HuH-7.5 (cell line): ENCODE results near the gene CD4.
"Not testable (repeated sequence)": the region's sequence is repeated elsewhere in the genome, so short reads cannot be mapped to it uniquely, and the experiment has no call there.

Experiments
- DNase-seq: peaks from one replicate; pipeline ENCODE4 v3.0.0; 2011; ENCODE audit warnings: low spot score

The CD4 gene

DNA sequence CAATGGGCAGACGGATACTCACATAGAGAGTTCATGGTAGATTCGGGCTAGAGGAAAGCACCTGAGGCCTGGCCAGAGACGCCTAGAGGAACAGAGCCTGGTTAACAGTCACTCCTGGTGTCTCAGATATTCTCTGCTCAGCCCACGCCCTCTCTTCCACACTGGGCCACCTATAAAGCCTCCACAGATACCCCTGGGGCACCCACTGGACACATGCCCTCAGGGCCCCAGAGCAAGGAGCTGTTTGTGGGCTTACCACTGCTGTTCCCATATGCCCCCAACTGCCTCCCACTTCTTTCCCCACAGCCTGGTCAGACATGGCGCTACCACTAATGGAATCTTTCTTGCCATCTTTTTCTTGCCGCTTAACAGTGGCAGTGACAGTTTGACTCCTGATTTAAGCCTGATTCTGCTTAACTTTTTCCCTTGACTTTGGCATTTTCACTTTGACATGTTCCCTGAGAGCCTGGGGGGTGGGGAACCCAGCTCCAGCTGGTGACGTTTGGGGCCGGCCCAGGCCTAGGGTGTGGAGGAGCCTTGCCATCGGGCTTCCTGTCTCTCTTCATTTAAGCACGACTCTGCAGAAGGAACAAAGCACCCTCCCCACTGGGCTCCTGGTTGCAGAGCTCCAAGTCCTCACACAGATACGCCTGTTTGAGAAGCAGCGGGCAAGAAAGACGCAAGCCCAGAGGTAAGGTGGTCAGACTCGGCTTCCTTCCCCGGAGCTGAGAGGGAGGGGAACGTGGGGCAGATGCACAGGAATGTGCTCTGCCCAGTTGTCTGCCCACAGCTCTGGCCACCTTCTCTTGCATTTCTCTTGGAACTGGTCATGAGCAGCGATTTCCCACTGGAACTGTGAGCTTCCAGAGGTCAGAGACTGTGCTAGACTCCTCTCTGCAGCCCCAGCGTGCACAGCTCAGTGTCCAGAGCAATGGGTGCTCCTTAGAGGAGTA is at the start of gene CD4:
CD4 (plus strand) TSS at position 557 of the 953 bp plus-strand sequence. CDS start 10,611 bp downstream, outside the sequence.
- DNase-seq = peak; percentile 1

DNA sequence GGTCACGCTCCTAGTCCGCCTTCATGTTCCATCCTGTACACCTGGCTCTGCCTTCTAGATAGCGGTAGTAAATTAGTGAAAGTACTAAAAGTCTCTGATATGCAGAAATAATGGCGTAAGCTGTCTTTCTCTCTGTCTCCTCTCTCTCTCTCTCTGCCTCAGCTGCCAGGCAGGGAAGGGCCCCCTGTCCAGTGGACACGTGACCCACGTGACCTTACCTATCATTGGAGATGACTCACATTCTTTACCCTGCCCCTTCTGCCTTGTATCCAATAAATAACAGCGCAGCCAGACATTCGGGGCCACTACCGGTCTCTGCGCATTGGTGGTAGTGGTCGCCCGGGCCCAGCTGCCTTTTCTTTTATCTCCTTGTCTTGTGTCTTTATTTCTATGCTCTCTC is 47.2 kb upstream of the CD4 start:
- not testable (repeated sequence) for DNase-seq

DNA sequence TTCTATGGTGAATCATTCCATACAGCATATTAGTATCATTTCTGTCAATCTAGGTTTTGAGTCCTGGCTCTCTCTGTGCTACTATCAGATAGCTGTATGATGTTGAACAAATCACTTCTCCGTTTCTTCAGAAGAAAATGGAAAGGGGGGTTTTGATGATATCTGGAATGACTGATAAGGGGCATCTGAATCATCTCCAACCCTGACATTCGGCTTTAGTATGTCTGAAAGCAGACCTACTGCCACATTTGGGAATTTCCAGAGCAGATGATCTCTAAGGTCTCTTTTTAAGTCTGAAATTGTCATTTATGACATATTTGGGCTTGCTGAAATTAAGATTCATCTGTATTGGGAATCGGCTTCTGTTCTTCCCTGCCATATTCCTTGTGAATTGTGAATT is 46.5 kb upstream of the CD4 start:
- no peak for DNase-seq

GRCh38 chr12:6743300-6743699 is 46.0 kb upstream of the CD4 start:
- not testable (repeated sequence) for DNase-seq

DNA sequence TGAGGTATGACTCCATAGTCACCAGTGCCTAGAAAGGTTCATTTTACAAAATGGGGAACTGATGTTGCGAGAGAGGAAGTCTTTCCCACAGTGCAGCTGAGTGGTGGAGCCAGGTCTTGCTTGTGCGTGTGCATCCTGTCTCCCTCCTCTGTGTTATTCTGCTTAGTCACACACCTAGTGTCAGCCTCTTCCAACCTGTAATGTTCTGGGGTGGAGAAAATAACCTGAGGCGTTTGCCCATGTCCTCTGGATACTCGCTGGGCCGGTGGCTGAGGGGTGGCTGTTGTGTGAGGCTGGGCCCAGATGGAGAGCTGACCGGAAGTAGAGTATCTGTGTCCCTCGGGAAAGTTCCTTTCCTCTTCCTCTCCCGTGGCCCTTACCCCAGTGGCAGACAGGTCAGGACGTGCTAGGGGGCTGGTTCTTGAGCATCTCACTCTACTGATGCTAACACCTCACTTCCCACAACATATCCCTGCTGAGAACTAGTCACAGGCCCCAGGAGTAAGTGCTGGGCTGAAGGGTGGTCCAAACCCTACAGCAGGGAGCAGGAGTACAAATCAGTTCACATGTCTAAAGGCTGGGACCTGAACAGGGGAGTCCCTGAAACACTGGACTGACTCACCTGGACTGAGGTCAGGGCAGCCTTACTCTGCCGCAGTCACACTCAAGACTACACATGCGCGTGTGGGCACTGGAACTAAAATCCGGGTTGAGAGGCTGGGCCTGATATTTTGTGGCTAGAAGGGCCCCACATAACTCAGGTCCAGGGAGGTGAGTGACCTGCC is 43.4 kb upstream of the CD4 start:
- DNase-seq = no peak

- DNase-seq = no peak
Observed at GRCh38 chr12:6747216-6747615, 42.1 kb upstream of the CD4 start.

DNA sequence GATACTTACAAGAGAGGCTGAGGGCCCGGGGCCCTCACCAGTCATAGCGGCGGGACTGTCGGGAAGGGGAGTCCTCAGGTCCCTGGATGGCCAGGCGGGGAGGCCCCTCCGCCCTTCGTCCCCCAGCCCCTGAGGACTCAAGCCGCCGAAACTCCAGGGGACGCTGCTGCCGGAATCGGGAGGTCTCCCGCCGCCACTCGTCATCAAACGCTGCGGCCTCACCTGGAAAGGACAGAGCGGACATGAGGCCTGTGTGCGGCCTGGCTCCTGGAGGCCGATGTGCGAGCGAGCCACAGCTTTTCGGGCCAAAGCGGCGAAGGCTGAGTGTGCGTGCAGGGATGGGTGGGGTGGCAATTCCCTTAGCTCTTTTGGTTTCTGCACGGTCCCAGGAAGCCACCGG is 40.6 kb upstream of the CD4 start:
- no peak for DNase-seq

DNA sequence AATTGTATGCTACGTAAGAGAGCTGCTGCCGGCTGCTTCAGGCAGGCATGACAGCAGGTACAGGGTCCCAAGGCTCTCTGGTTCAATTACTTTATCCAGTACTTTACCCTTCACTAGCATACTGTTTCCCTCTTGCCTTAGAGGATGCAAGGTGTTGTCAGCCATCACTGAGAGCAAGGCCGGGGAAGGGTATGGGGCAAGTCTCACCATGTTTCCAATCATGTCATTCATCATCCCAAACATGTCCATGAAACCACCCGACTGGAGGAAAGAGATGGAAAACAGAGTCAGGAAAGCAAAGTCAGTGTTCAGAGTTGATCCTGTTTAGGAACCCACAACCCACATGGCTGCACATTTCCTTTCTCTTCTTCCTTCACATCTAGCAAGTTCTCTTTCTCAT is 38.8 kb upstream of the CD4 start:
- DNase-seq = no peak

DNA sequence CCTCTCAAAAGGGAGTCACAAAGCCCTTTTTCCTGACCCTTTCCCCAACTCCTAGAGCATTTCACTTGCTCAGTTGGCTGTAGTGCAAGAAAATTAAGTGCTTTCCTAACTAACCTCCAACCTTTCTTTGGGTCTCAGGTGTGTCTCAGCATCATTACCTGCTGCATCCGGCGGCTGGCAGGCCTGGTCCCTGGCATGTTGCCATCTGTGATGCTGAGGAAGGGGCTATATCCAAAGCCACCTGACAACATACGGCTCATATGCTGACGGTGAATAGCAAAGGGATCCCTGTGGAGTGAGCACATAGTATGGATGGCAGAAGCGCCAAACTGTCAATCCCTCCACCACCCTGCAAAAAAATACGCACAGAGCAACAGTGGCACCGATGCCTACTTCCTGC is 37.6 kb upstream of the CD4 start:
- no peak for DNase-seq

DNA sequence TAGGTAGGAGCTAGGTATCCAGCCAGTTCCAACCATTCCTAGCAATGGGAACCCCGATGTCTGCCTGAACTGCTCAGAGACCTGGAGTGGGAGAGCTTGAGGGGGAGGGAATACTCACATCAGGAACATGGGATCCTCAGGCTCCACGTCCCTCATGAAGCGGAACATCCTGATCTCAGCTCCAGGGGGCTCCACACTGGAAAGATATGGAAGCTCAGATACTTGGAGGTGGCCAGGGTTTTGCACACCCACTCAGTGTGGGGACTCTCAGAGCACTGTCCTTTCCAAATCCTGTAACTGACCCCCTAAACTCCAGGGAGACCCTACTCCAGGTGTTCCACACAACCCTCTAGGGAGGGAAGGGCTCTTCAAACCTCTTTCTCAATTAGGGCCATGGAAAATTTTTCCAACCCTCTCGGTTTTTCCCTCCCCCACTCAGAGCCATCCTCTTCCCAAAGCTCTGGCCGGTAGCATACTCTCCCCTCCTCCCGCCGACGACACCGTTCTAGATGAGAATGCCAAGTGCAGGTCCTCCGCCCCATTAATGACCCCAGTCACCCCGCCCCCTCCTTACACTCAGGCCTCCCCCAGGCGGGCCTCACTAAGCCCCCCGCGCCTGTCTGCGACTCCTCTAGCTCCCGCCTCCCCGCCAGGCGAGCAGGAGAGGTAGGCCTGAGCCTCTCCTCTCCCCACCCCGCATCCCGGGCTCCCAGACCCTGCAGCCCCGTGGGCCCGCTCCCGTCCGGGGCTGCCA is 37.0 kb upstream of the CD4 start:
- DNase-seq = peak; percentile 77

GRCh38 chr12:6752921-6753771 is 36.2 kb upstream of the CD4 start, which contains the start of gene MLF2:
MLF2 (minus strand) TSS chr12:6753141; CDS start chr12:6752334, 807 bp downstream.
- peak; percentile 95 for DNase-seq

DNA sequence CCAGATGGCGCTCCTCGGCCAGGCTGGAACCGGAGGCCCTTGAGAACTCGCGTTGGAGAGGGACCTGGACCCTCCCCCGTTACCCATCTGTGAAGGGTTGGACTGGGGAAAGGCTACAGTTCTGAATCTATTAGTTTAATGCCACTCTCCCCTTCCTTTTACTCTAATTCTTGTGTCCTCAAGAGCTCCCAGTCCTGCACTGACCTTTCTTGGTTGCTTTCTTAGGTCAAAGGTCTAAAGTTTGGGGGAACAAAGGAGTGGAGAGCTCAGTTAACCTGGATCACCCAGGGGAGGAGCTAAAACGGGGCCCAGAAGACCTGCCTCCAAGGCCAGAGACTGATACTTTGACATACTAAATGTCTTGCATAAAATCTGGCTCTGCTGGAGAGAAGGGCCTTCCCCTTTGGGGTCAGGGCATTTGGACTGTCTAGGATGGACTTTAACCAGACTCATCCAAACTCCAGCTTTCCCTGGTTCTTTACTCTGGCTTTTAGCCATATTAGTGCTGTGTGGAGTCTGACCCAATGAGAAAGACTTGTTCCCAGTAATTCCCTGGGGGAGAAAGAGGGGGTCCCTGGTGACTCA is 35.5 kb upstream of the CD4 start:
- no peak for DNase-seq

GRCh38 chr12:6754411-6754810 is 34.9 kb upstream of the CD4 start:
- no peak for DNase-seq

DNA sequence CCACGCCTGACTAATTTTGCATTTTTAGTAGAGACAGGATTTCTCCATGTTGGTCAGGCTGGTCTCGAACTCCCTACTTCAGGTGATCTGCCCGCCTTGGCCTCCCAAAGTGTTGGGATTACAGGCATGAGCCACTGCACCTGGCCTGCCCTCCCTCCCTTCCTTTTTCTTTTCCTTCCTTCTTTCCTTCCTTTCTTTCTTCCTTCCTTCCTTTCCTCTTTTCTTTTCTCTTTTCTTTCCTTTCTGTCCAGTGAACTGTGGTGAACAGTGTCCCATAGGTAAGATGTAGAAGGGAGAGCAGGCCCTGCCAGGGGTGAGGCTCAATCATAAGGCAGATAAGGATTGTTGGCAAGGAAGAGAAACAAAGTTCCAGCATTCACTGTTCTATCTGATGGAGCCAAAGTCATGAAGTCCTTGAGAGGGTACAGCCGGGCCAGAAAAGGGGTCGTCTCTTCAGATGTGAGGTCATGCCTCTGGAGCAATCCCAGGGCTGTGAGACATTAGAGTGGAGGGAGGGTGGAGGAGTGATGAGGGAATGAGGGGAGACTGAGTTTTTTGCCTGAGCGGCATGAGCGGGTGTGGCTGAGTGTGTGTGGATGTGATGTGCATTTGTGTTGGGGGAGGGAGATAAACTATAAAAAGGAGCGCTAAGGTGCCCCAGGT is 32.2 kb upstream of the CD4 start:
- DNase-seq = no peak

- no peak for DNase-seq
Observed at GRCh38 chr12:6758506-6759095, 30.7 kb upstream of the CD4 start.

DNA sequence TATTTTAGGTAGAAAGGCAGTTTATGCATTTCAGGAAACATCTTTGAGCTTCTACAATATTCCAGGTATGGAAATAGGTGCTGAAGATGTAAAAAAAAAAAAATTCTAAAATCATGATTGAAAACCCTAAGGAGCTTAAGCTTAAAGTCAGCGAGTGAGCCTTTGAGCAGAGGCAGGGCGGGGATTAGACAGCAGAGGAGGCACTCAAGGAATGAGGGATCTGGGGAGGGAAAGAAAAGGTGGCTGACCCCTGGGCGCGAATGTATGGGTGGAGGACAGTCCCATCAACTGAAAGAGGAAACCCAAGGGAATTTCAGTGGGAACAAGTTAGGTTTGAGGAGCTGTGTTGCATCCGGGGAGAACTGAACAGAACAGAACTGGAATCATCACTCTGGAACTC is 29.6 kb upstream of the CD4 start:
- no peak for DNase-seq

- no peak for DNase-seq
Observed at GRCh38 chr12:6763380-6763779, 25.9 kb upstream of the CD4 start.

DNA sequence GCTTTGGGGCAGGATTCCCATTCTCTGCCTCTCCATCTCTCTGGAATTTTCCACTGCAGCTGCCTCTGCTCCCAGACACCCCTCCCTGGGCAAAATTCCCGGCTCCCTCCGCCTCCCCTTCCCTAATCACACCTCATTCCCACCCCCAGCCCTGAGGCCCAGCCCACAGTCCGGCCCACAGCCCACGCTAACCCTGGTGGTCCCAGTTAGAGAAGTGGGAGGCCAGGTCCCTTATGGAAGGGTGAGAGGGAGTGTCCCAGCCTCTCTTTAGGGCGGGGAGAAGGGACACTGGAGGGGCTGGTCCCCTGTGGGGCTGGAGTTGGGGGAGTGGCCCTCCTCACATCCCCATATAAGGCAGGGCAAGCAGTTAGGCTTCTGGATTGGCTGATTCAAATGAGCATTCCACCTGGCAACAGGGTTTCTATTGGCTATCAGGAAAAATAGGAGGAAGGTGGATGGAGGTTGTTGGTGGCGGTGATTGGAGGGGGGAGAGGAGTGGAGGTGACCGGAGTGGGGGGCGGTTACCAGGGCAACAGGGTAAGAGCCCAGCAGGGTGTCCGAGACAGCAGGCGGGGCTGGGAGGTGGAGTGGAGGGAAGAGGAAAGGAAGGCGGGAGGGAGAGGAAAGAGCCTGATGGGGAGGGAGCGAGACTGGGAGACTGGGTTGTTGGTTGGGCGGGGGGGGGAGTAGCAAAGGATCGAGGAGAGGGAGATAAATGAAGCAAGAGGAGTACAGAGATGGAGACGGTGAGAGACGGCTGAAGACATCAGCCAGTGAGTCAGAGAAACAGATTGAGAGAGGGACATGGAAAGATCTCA is 25.1 kb upstream of the CD4 start:
- DNase-seq = peak; percentile 98

DNA sequence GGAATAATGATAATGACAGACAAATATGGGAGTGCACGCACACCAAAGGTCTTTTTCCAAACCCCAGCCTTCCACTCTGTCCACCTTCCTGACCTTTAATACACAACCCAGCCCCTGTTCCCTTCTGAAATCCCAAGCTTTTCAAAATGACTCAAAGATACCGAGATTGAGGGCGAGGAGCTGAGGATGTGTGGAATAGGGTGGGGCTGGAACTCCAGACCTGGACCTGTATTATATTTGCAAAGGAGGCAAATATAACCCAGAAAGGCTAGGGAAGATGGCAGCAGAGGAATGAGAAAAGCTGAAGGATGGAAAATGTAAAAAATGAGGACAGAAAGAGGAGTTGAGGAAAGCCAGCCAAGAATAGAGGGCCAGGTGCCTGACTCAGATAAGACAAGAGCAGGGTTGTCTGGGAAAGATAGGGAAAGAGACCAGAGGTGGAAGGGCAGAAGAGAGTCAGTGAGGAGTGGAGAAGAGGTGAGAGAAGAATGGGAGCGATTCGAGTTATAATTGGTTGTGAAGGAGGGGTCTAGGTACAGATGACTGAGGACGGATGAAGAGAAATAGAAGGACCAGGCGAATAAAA is 24.2 kb upstream of the CD4 start:
- peak; percentile 39 for DNase-seq
